Psoas muscle (tissue), 8 donors: ENCODE data around the gene BSG. TPM values are rescaled to one million over a fixed set of nuclear protein-coding genes. Genes with fewer than 3 reads are reported as not detected.
"Not testable (repeated sequence)": the region's sequence is repeated elsewhere in the genome, so short reads cannot be mapped to it uniquely, and the experiment has no call there.

Experiments used
- ATAC-seq, 4 donors: fragments of 200-7000 bp; cut with Tn5 transposase; one replicate each; pipeline ENCODE4 v1.9.1; 2020; ENCODE audit warnings: moderate library complexity in 3 of 4, mild to moderate bottlenecking in 2 of 4
- DNase-seq, 2 donors: peaks; one replicate each; pipeline ENCODE4 v3.0.0-alpha.2; 2020
- H3K27ac ChIP-seq: fragments of 200-600 bp; one replicate; pipeline ENCODE4 v1.8.0; 2022
- H3K27me3 ChIP-seq, 3 donors: fragments of 200-600 bp in 1 of 3; one replicate each; pipeline versions ENCODE4 v1.6.1 to v1.8.0; 2013 to 2022; ENCODE audit warnings: low read length in 2 of 3, mild to moderate bottlenecking in 2 of 3, moderate library complexity in 1 of 3; ENCODE audit not compliant: insufficient read depth in 3 of 3
- H3K36me3 ChIP-seq, 2 donors: fragments of 200-600 bp in 1 of 2; one replicate each; pipeline versions ENCODE4 v1.6.1 to v1.8.0; 2013 to 2022; ENCODE audit warnings: low read depth in 1 of 2, mild to moderate bottlenecking in 1 of 2, moderate library complexity in 1 of 2; ENCODE audit not compliant: insufficient read depth in 1 of 2
- H3K4me1 ChIP-seq: fragments of 200-600 bp; one replicate; pipeline ENCODE4 v1.8.0; 2022
- H3K4me3 ChIP-seq: fragments of 200-600 bp; one replicate; pipeline ENCODE4 v1.8.0; 2022; ENCODE audit warnings: mild to moderate bottlenecking
- H3K9me3 ChIP-seq: fragments of 200-600 bp; one replicate; pipeline ENCODE4 v1.8.0; 2022
- WGBS, 3 donors: extraction: QIAGEN DNeasy Blood & Tissue Kit; methylation state at CpG; one replicate each; pipeline versions ENCODE4 v1.1.6 to v1.1.7; 2013; 5-methylcytosine and 5-hydroxymethylcytosine counted together
- intact Hi-C, 2 donors: fragments of 100-400 bp; cut with DNase I; formaldehyde crosslinking; loops; one replicate each; pipeline versions ENCODE4 v1.11.0 to v1.14.2; 2022
- polyA plus RNA-seq, 3 donors: library from polyadenylated mRNA; stranded (reverse); fragments of 200-250 nt; gene quantifications; one replicate each; pipeline ENCODE4 v1.2.3, GENCODE V29; 2013
- total RNA-seq, 4 donors: library from RNA; stranded (reverse); fragmentation: NEBNext Ultra II Directional in 2 of 4; extraction: Animal tissue kit (Norgen Biotek cat#: 25700) in 2 of 4; gene quantifications; one replicate each; pipeline versions ENCODE4 v1.2.1 to v1.2.4, GENCODE V29; 2021 to 2023
- TF ChIP-seq, protein P1 (sequence below): fragments of 200-600 bp; IDR thresholded peaks from one replicate; pipeline ENCODE4 v1.8.0; 2022; ENCODE audit warnings: antibody characterized with exemption
- donor health status: healthy with polysubstance abuse.
- donor health status: DM: no; HTN: no; CAD: no; lungs with moderate emphysema.
- donor health status: Bipolar disorder and iron deficiency.
- donor health status: healthy.
- donor health status: DM: yes; HTN: yes; CAD: no.
- donor health status: DM: no; HTN: no; CAD: no.
- donor health status: DM: no; HTN: no; CAD: no.
- donor health status: DM: yes; HTN: yes; CAD: no.

The BSG gene
- total and polyA plus RNA-seq, 7 donors = 172 to 381 (median 299) TPM

DNA sequence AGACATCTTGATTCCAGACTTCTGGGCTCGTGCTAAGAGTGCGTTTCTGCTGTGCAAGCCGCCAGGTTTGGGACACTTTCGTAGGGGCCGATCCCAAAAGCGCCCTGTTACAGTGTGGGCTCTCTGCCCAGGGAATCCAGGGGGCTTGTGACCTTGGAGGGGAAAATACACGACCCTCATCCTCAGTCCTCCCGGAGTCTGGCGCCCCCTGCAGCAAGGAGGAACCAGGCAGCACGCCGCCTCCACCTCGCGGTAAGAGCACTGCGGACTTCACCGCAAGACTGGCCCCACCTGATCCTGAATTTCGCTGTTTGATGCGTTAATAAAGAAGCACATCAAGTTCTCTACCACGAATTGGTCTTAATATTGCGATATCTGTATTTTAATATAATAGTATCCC, 55.8 kb downstream of the BSG start:
- DNase-seq (no peak), ATAC-seq (no peak)
- Histone ChIP-seq H3K4me1 (peaks cover 9% of the 10 kb centered on the region), H3K4me3 (no peak overlapping the region), H3K36me3 (peaks cover 0 to 73% of the 10 kb centered on the region in 2 donors), H3K9me3 (no peaks in the 10 kb centered on the region), H3K27me3 (no peaks in the 10 kb centered on the region), H3K27ac (no peak overlapping the region)
- intact Hi-C loops = loop anchor here (5.0 kb wide), 2 partner anchors 36 to 51 kb away; no protein-coding TSS in a partner anchor
- WGBS, 3 donors = 85 to 89% (median 87%) methylated on average over 19 of the region's 19 CpGs
- TF ChIP-seq, protein P1, sequence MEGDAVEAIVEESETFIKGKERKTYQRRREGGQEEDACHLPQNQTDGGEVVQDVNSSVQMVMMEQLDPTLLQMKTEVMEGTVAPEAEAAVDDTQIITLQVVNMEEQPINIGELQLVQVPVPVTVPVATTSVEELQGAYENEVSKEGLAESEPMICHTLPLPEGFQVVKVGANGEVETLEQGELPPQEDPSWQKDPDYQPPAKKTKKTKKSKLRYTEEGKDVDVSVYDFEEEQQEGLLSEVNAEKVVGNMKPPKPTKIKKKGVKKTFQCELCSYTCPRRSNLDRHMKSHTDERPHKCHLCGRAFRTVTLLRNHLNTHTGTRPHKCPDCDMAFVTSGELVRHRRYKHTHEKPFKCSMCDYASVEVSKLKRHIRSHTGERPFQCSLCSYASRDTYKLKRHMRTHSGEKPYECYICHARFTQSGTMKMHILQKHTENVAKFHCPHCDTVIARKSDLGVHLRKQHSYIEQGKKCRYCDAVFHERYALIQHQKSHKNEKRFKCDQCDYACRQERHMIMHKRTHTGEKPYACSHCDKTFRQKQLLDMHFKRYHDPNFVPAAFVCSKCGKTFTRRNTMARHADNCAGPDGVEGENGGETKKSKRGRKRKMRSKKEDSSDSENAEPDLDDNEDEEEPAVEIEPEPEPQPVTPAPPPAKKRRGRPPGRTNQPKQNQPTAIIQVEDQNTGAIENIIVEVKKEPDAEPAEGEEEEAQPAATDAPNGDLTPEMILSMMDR = no peak

DNA sequence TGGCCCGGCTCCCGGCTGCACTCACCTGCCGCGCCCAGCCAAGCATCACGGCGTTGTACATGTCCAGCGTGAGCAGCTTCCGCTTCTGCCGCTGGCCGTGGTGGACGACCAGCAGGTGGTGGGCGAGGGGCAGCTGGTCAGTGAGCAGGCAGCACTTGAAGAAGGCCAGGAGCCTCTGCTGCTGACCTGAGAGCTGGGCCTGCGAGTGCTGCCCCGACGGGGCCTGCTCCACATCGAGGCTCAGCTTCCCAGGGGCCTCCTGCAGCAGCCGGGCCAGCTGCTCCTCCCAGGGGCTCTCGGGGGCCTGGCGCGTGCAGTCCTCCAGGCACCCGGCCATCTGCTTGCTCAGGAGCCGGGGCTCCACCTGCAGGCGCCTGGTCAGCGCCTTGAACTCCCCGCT, 57.1 kb downstream of the BSG start:
- not testable (repeated sequence) for H3K27ac ChIP-seq, DNase-seq, H3K27me3 ChIP-seq, H3K4me3 ChIP-seq, ATAC-seq, H3K9me3 ChIP-seq
- H3K36me3 ChIP-seq = peaks cover 0 to 61% of the 10 kb centered on the region in 2 donors
- H3K4me1 ChIP-seq = peaks cover 14% of the 10 kb centered on the region
- intact Hi-C loops = loop anchor here (5.0 kb wide), 2 partner anchors 37 to 52 kb away; no protein-coding TSS in a partner anchor
- WGBS, 3 donors = 63 to 68% (median 66%) methylated on average over 18 to 25 of the region's 25 CpGs

DNA sequence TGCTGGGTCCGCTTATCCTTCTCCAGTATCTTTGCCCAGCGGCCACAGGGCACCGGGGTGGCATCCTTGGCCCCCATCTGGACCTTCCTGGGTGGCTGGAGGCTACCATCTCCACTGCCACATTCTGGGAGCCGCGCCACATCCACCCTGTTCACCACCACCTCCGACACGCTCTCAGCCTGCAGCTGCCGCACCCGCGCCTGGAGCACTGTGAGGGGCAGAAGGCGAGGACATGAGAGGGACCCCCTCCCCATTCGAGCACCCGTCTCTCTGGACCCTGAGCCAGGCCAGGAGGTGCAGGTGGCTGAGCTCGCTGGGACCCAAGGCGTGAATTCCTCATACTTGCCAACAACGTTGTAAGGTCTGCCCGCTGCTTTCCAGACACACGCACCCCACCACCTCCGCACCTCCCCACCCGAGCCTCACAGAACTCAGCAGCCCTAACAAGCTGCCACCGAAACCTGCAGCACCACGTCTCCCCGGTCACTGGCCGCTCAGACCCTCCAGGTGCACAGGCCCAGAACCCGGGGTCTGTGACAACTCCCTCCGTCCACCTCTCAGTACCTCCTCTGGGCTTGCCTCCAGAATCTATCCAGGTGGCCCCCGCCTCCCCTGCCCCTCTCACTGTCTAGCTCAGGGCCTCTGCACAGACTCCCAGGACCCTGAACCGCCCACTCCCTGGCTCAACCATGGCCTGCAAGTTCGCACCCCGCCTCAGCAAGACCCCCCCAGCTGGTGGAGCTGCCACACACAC, 57.7 kb downstream of the BSG start:
- TF ChIP-seq, protein P1 = no peak
- ATAC-seq (no peak), DNase-seq (no peak)
- Histone ChIP-seq H3K4me3 (no peak overlapping the region), H3K9me3 (no peaks in the 10 kb centered on the region), H3K27ac (no peak overlapping the region), H3K4me1 (peaks cover 14% of the 10 kb centered on the region), H3K36me3 (peaks cover 0 to 55% of the 10 kb centered on the region in 2 donors), H3K27me3 (no peaks in the 10 kb centered on the region)
- intact Hi-C loops = loop anchor here (5.0 kb wide), 2 partner anchors 38 to 53 kb away; no protein-coding TSS in a partner anchor
- 83 to 91% (median 86%) methylated on average over 29 to 30 of the region's 30 CpGs for WGBS, 3 donors

DNA sequence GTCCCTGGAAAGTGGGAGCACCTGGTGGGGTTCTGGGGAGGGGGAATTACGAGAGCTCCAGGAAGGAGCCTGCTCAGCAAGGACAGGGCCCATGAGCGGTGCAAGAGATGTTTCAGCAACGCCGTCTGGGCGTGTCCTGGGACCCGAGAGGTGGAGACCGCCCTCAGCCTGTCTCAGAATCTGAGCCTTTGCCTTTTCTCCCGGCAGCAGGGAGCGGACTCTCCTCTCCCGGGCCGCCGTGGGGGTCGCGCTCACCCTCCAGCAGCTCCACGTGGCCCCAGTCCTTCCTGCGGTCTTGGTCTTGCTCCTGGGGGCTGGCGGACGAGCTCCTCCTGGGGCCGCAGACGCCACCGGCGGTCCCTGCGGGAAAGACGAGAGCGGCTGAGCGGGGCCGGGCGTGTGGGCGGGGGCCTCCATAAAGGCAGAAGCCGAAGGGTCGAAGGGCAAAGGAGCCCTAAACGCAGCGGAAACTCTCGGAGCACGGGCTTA, 60.2 kb downstream of the BSG start:
- TF ChIP-seq, protein P1 = no peak
- Histone ChIP-seq H3K27ac (peak overlapping the region; percentile 86), H3K27me3 (no peaks in the 10 kb centered on the region), H3K36me3 (peaks cover 0 to 35% of the 10 kb centered on the region in 2 donors), H3K4me3 (peak overlapping the region; percentile 96), H3K9me3 (no peaks in the 10 kb centered on the region), H3K4me1 (peaks cover 14% of the 10 kb centered on the region)
- WGBS, 3 donors = 3 to 5% (median 4%) methylated on average over 32 to 35 of the region's 35 CpGs
- intact Hi-C loops = loop anchor here in 1 of 2 donors (5.0 kb wide), 1 partner anchor 55 kb away; no protein-coding TSS in a partner anchor
- no peak for DNase-seq
- peak in 2 of 4 donors; percentile 6 to 12 for ATAC-seq

Other genes with a start within 250 kb of the BSG start
- gene MIER2, start 227.8 kb upstream of the BSG start, total RNA-seq = 10 to 100 TPM; 19.1 to 22.2 (median 20.2) TPM
- gene MIER2, start 227.8 kb upstream of the BSG start, polyA plus RNA-seq = 10 to 100 TPM; 13.3 to 18.9 (median 15.8) TPM
- gene C2CD4C, start 163.4 kb upstream of the BSG start, total RNA-seq = 1 to 10 TPM in 3 of 4 donors, under 1 TPM in 1; 0.67 to 1.3 (median 1.1) TPM
- under 1 TPM; 0.47 to 0.97 (median 0.73) TPM for gene C2CD4C, start 163.4 kb upstream of the BSG start, polyA plus RNA-seq
- 1 to 10 TPM; 4.5 to 9.7 (median 5.4) TPM for gene SHC2, start 111.6 kb upstream of the BSG start, total RNA-seq
- 1 to 10 TPM; 2.2 to 2.8 (median 2.2) TPM for gene SHC2, start 111.6 kb upstream of the BSG start, polyA plus RNA-seq
- gene MADCAM1, start 76.1 kb upstream of the BSG start, total RNA-seq = under 1 TPM; 0.26 to 0.40 (median 0.35) TPM
- gene MADCAM1, start 76.1 kb upstream of the BSG start, polyA plus RNA-seq = 1 to 10 TPM in 1 of 3 donors, under 1 TPM in 2; 0.08 to 1.8 (median 0.33) TPM
- 10 to 100 TPM in 2 of 4 donors, 1 to 10 TPM in 2; 8.9 to 16.3 (median 10.2) TPM for gene TPGS1, start 65.1 kb upstream of the BSG start, total RNA-seq
- 10 to 100 TPM in 2 of 3 donors, 1 to 10 TPM in 1; 9.8 to 16.6 (median 12.6) TPM for gene TPGS1, start 65.1 kb upstream of the BSG start, polyA plus RNA-seq
- gene CDC34, start 40.8 kb upstream of the BSG start, total RNA-seq = 100 to 1,000 TPM in 1 of 4 donors, 10 to 100 TPM in 3; 72.6 to 107 (median 83.0) TPM
- gene CDC34, start 40.8 kb upstream of the BSG start, polyA plus RNA-seq = 100 to 1,000 TPM; 113 to 160 (median 123) TPM
- gene GZMM, start 28.5 kb upstream of the BSG start, total RNA-seq = not detected
- gene GZMM, start 28.5 kb upstream of the BSG start, polyA plus RNA-seq = under 1 TPM; 0.11 to 0.23 (median 0.14) TPM
- gene HCN2, start 17.3 kb downstream of the BSG start, total RNA-seq = under 1 TPM in 2 of 4 donors, not detected in 2; 0.08 to 0.13 TPM
- under 1 TPM in 2 of 3 donors, not detected in 1; 0.04 to 0.05 TPM for gene HCN2, start 17.3 kb downstream of the BSG start, polyA plus RNA-seq
- 10 to 100 TPM; 66.1 to 99.8 (median 81.4) TPM for gene POLRMT, start 60.9 kb downstream of the BSG start, total RNA-seq
- gene POLRMT, start 60.9 kb downstream of the BSG start, polyA plus RNA-seq = 10 to 100 TPM; 61.7 to 79.6 (median 66.5) TPM
- gene FGF22, start 67.3 kb downstream of the BSG start, total RNA-seq = under 1 TPM in 2 of 4 donors, not detected in 2; 0.15 to 0.26 TPM
- gene FGF22, start 67.3 kb downstream of the BSG start, polyA plus RNA-seq = under 1 TPM; 0.14 to 0.42 (median 0.16) TPM
- gene RNF126, start 90.6 kb downstream of the BSG start, total RNA-seq = 10 to 100 TPM; 25.2 to 62.9 (median 50.4) TPM
- 10 to 100 TPM; 48.8 to 72.1 (median 63.3) TPM for gene RNF126, start 90.6 kb downstream of the BSG start, polyA plus RNA-seq
- 10 to 100 TPM in 2 of 4 donors, 1 to 10 TPM in 2; 5.4 to 11.5 (median 8.5) TPM for gene FSTL3, start 103.8 kb downstream of the BSG start, total RNA-seq
- gene FSTL3, start 103.8 kb downstream of the BSG start, polyA plus RNA-seq = 10 to 100 TPM in 1 of 3 donors, 1 to 10 TPM in 2; 4.3 to 30.3 (median 6.1) TPM
- under 1 TPM in 1 of 4 donors, not detected in 3; 0.25 TPM for gene PRSS57, start 122.9 kb downstream of the BSG start, total RNA-seq
- gene PRSS57, start 122.9 kb downstream of the BSG start, polyA plus RNA-seq = under 1 TPM in 1 of 3 donors, not detected in 2; 0.05 TPM
- gene PALM, start 136.3 kb downstream of the BSG start, total RNA-seq = 10 to 100 TPM in 2 of 4 donors, 1 to 10 TPM in 2; 9.3 to 17.9 (median 10.9) TPM
- gene PALM, start 136.3 kb downstream of the BSG start, polyA plus RNA-seq = 1 to 10 TPM; 4.9 to 9.6 (median 6.8) TPM
- gene MISP, start 178.5 kb downstream of the BSG start, total RNA-seq = under 1 TPM in 1 of 4 donors, not detected in 3; 0.08 TPM
- gene MISP, start 178.5 kb downstream of the BSG start, polyA plus RNA-seq = under 1 TPM in 2 of 3 donors, not detected in 1; 0.09 to 0.13 TPM
- 10 to 100 TPM; 36.5 to 69.4 (median 60.8) TPM for gene PTBP1, start 224.9 kb downstream of the BSG start, total RNA-seq
- gene PTBP1, start 224.9 kb downstream of the BSG start, polyA plus RNA-seq = 10 to 100 TPM; 24.2 to 36.3 (median 25.1) TPM
- gene PLPPR3, start 249.4 kb downstream of the BSG start, total RNA-seq = not detected
- gene PLPPR3, start 249.4 kb downstream of the BSG start, polyA plus RNA-seq = not detected